Peyer's patch (tissue), 4 donors: ENCODE data around the gene MRI1. TPM values are rescaled to one million over a fixed set of nuclear protein-coding genes. Genes with fewer than 3 reads are reported as not detected.

Experiments
- DNase-seq, 3 donors: peaks; one replicate each; pipeline ENCODE4 v3.0.0-alpha.2; 2017 to 2019
- H3K27ac ChIP-seq, 4 donors: fragments of 200-600 bp; sonication (generic); one replicate each; pipeline ENCODE4 v1.5.1; 2016 to 2019
- H3K27me3 ChIP-seq, 2 donors: fragments of 200-600 bp; sonication (generic); one replicate each; pipeline ENCODE4 v1.5.1; 2019
- H3K36me3 ChIP-seq, 3 donors: fragments of 200-600 bp; sonication (generic); one replicate each; pipeline ENCODE4 v1.5.1; 2016 to 2019
- H3K4me1 ChIP-seq, 4 donors: fragments of 200-600 bp; sonication (generic); one replicate each; pipeline ENCODE4 v1.5.1; 2016 to 2019
- H3K4me3 ChIP-seq, 4 donors: fragments of 200-600 bp; sonication (generic); 1 replicate in 3 of 4; 2 replicates in 1 of 4; pipeline ENCODE4 v1.5.1; 2016 to 2019; ENCODE audit warnings: mild to moderate bottlenecking in 1 of 4
- H3K9me3 ChIP-seq, 4 donors: fragments of 200-600 bp; sonication (generic); one replicate each; pipeline ENCODE4 v1.5.1; 2016 to 2019; ENCODE audit warnings: mild to moderate bottlenecking in 1 of 4
- CTCF ChIP-seq, 6 experiments: fragments of 450-650 bp in 4 of 6; fragments of 200-600 bp in 2 of 6; sonication (generic) in 1 of 6; IDR thresholded peaks; one replicate each; pipeline ENCODE4 v1.5.1; 2017 to 2019; ENCODE audit warnings: antibody characterized with exemption in 6 of 6, mild to moderate bottlenecking in 3 of 6, moderate library complexity in 1 of 6
- POLR2A ChIP-seq, 2 donors: fragments of 450-650 bp; IDR thresholded peaks; one replicate each; pipeline ENCODE4 v1.5.1; 2017; ENCODE audit warnings: antibody characterized with exemption in 2 of 2, mild to moderate bottlenecking in 2 of 2, moderate library complexity in 2 of 2
- total RNA-seq, 4 donors: library from RNA; depleted of rRNA; stranded (reverse); fragments of >200 nt; gene quantifications; one replicate each; pipeline ENCODE4 v1.1.0, GENCODE V29; 2016

MRI1 gene
- 100 to 1,000 TPM in 2 of 4 donors, 10 to 100 TPM in 2; 59.2 to 126 (median 95.7) TPM for total RNA-seq

DNA sequence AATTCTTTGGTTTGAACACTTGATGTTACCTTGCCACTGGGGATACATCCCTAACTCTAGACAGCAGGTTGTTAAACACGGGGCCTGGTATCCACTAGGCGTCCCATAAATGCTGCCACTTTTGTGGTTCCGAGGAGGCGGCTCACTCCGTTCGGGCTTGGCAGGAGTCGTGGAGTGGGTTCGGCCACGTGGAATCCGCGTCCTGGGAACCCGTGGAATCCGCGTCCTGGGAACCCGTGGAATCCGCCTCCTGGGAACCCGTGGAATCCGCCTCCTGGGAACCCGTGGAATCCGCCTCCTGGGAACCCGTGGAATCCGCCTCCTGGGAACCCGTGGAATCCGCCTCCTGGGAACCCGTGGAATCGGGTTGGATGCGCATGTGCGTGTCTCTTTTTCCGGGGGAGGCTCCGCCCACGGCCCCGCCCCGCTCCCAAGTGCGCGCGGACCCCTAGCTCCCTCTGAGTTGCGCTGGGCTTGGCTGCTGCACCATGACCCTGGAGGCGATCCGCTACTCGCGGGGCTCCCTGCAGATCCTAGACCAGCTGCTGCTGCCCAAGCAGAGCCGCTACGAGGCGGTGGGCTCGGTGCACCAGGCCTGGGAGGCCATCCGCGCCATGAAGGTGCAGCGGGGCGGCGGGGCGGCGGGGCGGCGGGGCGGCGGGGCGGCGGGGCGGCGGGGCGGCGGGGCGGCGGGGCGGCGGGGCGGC is at the start of gene MRI1:
TSS of gene MRI1 (plus strand) at position 422 of the 707 bp plus-strand sequence. CDS start at position 489, 67 bp downstream.
- Histone ChIP-seq H3K27me3 (no peaks in the 10 kb centered on the region), H3K4me3 (peak within 1 kb of the TSS; percentile 64 to 92 (median 80)), H3K4me1 (peaks cover 0 to 14% (median 2%) of the 10 kb centered on the region in 4 donors), H3K27ac (peak within 1 kb of the TSS; percentile 57 to 82 (median 62)), H3K9me3 (no peaks in the 10 kb centered on the region), H3K36me3 (peaks cover 0 to 55% (median 0%) of the 10 kb centered on the region in 3 donors)
- no peak for TF ChIP-seq CTCF (IDR thresholded peaks at IDR 0.05)
- peak in 1 of 2 donors; percentile 22 for TF ChIP-seq POLR2A (IDR thresholded peaks at IDR 0.05)
- DNase-seq: peak; percentile 78 to 90 (median 86)

DNA sequence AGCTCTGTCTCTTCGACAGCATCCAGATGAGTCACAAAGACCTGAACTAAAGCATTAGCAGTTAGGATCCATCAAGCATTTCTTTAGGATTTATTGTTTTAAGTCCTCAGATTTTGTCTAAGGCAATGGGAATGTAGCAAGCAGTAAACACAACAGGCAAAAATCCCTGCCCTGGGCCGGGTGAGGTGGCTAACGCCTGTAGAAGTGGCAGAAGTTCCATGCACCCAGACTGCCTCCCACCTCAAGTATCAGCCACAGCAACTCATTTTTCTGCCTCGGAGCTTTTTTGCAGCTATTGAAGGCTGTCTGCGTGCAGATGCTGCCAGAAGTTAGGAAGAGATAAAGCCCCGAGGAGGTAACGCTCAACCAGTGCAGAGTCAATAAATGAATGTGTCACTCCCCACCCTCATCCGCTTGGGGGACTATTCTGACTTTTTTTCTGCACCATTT is 47.1 kb upstream of the MRI1 start:
- no peaks in the 10 kb centered on the region for H3K9me3 ChIP-seq
- H3K36me3 ChIP-seq: no peaks in the 10 kb centered on the region
- no peak overlapping the region for H3K27ac ChIP-seq
- TF ChIP-seq CTCF (IDR thresholded peaks at IDR 0.05): no peak
- no peak for TF ChIP-seq POLR2A (IDR thresholded peaks at IDR 0.05)
- no peaks in the 10 kb centered on the region for H3K4me1 ChIP-seq
- no peaks in the 10 kb centered on the region for H3K27me3 ChIP-seq
- no peak overlapping the region for H3K4me3 ChIP-seq
- DNase-seq: no peak

DNA sequence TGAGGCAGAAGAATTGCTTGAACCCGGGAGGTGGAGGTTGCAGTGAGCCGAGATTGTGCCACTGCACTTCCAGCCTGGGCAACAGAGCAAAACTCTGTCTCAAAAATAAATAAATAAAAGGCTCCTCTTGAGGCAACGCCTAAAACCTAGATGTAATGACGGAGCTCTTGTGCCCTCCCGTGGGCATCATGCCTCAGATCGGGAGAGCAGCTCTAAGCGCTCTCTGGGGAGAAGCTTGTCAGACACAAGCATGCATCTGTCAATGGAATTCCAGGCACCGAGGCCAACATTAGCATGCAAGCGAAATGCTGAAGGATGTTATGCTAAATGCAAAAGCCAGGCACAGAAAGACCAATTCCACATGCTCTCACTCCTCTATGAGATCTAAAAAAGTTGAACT is 45.6 kb upstream of the MRI1 start:
- Histone ChIP-seq H3K27ac (no peak overlapping the region), H3K4me1 (no peaks in the 10 kb centered on the region), H3K9me3 (no peaks in the 10 kb centered on the region), H3K27me3 (no peaks in the 10 kb centered on the region), H3K36me3 (no peaks in the 10 kb centered on the region), H3K4me3 (no peak overlapping the region)
- peak in 2 of 3 donors; percentile 49 to 53 for DNase-seq
- peak in 4 of 6 experiments; percentile 5 to 40 (median 38) for TF ChIP-seq CTCF (IDR thresholded peaks at IDR 0.05)
- TF ChIP-seq POLR2A (IDR thresholded peaks at IDR 0.05): no peak

DNA sequence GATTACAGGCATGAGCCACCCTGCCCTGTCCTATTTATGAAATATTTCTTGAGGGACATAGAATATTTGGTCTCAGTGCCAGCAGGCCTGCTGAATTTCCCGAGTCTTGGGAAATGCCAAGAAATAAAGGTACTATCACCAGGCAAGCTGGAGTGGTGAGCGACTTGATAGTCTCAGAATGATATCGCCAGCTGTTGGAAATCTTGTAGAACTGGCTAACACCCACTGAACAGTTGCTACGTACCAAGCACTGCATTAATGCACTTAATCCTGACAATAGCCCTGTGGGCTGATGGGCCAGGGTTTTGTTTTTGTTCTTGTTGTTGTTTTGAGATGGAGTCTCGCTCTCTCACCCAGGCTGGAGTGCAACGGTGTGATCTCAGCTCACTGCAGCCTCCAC is 42.2 kb upstream of the MRI1 start:
- Histone ChIP-seq H3K36me3 (no peaks in the 10 kb centered on the region), H3K27ac (no peak overlapping the region), H3K4me3 (no peak overlapping the region), H3K9me3 (no peaks in the 10 kb centered on the region), H3K27me3 (no peaks in the 10 kb centered on the region), H3K4me1 (no peaks in the 10 kb centered on the region)
- TF ChIP-seq POLR2A (IDR thresholded peaks at IDR 0.05): no peak
- no peak for TF ChIP-seq CTCF (IDR thresholded peaks at IDR 0.05)
- no peak for DNase-seq

- Histone ChIP-seq H3K27ac (no peak overlapping the region), H3K36me3 (no peaks in the 10 kb centered on the region), H3K27me3 (no peaks in the 10 kb centered on the region), H3K4me1 (no peaks in the 10 kb centered on the region), H3K4me3 (no peak overlapping the region), H3K9me3 (no peaks in the 10 kb centered on the region)
- TF ChIP-seq POLR2A (IDR thresholded peaks at IDR 0.05) (no peak), CTCF (IDR thresholded peaks at IDR 0.05) (no peak)
- no peak for DNase-seq
Observed at GRCh38 chr19:13723206-13723605, 41.1 kb upstream of the MRI1 start.
